Cerebellar nuclear complex (tissue), 1 donor: Measurements from ENCODE around the gene FAM89B.
A peak's percentile ranks its signal among the peaks of the same experiment; 100 is the strongest.

ENCODE experiments used
- DNase-seq, 2 experiments: peaks; one replicate each; lab custom pipeline; 2025; lab: John Stamatoyannopoulos, UW

Gene FAM89B

GRCh38 chr11:65588199-65589054 is 16.1 kb downstream of the FAM89B start:
- DNase-seq, result no peak

GRCh38 chr11:65589444-65590239 is 17.3 kb downstream of the FAM89B start:
- DNase-seq, result no peak

DNA sequence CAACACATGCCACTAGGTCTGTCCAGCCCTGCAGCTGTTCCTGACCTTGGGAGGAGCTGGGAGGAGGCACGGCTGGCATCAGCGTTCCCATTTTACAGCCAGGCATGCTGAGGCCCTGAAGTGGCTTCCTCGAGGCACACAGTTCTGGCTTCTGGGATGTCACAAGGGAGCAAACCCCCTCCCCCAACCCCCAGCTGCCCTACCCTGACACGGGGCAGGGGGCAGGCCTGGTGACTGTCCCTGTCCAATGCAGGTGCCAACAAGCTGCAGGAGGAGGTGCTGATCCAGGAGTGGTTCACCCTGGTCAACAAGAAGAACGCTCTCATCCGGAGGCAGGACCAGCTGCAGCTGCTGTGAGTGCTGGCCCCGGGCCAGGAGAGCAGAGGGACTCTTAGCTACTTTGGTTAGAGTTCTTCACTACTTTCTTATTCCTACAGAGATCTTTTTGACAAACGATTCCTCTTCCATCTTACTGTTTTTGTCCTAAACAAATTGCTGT is 18.0 kb downstream of the FAM89B start:
- no peak for DNase-seq

DNA sequence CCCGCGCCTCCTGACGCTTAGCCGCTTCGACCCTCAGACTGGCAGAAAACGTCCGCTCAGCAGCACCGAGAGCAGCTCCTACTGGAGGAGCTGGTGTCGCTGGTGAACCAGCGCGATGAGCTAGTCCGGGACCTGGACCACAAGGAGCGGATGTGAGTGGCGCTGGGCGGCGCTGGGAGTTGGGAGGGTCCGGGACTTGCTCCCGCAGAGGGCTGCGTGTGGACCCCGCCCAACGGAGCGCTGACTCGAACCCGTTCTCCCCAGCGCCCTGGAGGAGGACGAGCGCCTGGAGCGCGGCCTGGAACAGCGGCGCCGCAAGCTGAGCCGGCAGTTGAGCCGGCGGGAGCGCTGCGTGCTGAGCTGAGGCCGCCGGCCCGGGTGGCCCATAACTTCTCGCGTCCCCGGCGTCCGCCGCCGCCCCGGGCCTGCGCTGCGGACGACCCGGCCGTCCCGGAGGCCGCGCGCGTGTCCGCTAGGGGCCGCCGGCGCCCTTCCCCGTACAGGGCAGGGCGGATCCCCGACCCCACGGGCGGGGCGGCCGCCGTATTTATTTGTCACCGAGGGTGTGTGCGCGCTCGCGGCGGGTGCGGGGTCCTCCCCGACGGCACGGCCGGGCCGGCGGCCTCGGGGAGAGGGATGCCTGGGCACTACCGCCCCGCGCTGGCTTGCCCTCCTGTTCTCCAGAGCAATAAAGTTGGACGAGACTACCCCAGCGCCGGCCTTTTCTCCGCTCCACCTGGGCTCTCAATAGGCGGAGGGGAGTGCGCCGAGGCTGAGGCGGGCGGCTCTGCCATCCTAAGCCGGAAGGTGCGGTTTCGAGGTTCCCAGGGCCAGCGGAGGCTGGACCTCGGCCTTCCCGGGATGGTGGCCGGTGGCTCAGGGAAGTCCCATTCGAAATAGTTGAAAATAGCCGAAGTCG is 19.9 kb downstream of the FAM89B start:
- no peak for DNase-seq

GRCh38 chr11:65592858-65593517 is 20.6 kb downstream of the FAM89B start:
- no peak for DNase-seq

DNA sequence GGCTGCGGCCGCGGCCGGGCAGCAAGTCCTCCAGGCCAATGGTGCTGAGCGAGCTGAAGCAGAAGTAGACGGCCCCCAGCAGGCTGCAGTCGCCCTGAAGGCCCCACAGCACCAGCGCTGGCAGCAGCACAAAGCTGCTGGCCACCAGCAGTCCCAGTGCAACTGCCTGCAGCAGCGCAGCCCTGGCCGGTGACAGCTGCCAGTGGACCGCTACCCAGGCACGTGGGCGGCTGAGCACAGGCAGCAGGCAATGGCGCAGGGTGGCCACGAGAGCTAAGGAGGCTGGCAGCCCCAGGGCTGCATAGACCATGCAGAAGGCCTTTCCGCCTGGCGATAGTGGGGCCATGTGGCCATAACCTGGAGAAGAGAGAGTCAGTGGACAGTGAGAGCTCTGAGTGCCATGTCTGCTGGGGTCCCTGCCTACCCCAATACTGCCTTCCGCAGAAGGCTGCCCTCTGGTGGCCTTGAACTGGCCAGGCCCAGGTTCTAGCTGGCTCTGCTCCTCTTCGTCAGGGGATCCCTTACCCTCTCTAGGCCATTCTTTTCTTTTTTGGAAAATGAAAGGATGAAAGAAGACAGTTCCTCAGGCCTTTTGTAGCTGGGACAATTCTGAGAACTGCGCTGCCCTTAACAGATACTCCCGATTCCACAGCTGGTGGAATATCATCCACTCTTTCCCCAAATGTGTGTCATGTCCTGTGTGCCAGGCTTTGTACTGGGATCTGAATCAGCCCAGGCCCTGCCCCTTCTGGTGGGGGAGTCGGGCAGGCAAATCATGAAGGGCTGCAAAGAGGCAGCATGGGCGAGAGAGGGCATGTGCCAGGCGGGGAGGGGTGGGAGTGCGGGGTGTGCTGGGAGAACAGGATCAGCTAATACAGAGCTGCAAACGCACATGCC is 21.4 kb downstream of the FAM89B start:
- no peak for DNase-seq

DNA sequence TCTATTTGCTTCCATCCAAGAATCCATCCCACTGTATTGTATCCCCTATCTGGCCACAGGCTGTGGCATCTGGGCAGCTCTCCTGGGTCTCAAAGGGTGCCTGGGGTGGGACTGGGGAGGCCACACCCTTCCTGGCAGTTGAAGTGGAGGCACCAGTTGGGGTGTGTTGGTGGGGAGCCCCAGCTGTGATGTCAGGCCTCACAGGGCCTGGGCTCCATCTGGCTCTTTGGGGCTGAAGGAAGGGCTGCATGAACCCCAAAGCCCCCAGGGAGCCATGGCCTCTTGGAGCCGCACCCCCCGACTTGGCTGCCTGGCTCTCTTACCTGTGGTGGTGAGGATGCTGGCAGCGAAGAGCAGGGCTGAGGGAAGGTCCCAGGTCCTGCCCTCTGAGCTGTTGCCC is 22.8 kb downstream of the FAM89B start:
- DNase-seq, result no peak

- no peak for DNase-seq
Measured at GRCh38 chr11:65595543-65596281, 23.4 kb downstream of the FAM89B start, which contains the start of gene KCNK7. KCNK7 (minus strand) TSS chr11:65595800; CDS start chr11:65595772, 28 bp downstream.

GRCh38 chr11:65596520-65596919 is 24.2 kb downstream of the FAM89B start:
- no peak for DNase-seq

- DNase-seq, result no peak
Measured at GRCh38 chr11:65598258-65598699, 25.9 kb downstream of the FAM89B start.

DNA sequence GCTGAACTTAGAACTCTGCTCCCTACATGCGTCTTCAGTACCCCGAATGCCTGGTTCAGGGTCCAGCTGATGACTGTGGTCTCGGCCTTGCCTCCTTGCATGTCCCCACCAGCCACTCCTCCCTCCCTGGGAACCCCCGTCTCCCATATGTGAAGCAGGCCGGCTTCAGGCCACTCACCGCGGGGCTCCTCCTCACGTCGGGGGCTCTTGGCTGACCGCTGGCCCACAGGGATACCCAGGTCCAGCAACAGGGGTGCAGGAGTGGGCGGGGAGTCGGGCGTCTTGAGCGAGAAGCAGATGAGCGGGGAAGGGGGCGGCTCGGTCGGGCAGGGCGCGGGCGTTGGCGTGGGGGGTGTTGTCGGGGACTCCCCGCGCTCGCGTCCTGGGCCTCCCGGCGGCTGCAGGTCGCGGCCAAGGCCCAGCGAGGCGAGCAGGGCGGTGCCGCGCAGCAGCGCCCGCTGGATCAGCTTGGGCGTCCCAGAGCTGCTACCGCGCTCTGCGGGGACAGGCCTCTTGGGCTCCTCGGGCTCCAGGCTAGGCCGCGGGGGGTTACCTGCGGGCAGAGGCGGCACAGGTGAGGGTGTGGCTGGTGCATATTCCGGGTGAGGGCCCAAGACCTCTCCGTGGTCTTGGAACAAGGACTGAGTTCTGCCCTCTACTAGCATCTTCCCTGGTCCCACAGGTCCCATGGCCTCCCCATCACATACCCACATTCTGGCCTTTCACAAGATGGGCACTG is 27.0 kb downstream of the FAM89B start:
- DNase-seq, result no peak

GRCh38 chr11:65599955-65600246 is 27.6 kb downstream of the FAM89B start:
- DNase-seq, result no peak

GRCh38 chr11:65604258-65604657 is 31.9 kb downstream of the FAM89B start:
- DNase-seq, result no peak

DNA sequence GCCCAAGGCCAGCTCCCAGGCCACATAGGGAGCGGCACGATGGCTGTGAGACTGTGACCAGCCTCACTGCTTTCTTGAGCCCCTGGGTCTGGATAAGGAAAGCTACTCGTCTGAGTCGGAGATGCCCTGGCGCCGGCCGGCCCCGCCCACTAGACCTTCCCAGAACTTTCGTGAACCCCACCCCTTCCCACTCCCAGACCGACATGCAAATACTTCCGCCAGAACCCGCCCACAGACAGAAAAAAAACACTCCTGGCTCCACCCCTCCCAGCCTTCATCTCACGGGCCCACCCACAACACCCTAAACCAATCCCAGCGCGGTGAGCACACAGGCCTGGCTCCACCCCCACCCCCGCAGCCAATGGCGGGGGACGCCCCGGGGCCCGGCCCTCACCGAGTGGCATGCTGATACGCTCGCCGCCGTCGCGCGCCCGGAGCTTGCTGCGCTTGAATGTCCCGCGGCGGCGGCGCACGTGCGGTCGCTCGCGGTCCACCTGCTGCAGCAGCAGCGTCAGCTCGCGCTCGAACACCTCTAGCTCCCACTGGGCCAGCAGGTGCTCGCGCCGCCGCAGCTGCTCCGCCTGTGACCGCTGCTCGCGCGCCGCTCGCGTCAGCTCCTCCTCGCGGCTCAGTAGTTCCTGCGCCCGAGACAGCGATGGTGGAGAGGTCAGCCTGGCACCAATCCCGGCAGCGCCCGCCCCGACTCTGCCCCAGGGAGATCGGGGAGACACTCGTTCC is 34.7 kb downstream of the FAM89B start:
- DNase-seq, result peak; percentile 68 to 95

DNA sequence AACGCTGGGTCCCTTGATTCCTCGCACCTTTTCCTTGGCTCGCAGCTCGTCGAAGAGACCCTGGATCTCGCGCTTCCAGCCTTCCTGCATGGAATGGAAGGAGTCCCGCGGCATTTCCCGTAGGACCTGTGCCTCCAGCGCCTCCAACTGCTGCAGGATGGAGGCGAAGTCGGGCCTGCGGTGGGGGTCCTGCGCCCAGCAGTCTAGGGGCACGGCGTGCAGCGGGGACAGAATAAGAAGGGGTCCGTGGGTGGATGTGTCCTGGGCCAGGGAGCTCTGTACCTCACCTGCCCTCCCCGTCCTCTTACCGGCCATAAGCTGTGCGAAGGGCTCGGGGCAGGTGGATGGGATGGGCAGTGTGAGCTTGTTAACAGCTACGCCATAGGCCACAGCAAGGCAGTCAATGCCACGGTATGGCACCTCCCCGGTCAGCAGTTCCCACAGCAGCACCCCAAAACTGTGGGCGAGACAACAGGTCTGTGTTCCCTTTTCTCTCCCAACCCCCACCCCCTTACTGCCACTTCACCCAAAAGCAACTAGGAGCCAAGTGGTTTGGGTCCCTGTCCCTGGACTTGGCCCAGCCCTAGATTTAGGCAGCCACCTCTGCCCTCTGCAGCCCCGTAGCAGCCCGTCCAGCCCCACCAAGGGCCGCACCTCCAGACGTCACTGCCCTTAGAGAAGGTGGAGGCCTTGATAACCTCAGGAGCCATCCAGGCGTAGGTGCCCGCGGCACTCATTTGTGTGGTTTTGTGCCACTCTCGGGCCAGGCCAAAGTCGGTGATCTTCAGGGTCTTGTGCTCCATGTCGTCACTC is 35.5 kb downstream of the FAM89B start:
- DNase-seq, result no peak

- no peak for DNase-seq
Measured at GRCh38 chr11:65609229-65609628, 36.9 kb downstream of the FAM89B start.

- no peak for DNase-seq
Measured at GRCh38 chr11:65609665-65610064, 37.3 kb downstream of the FAM89B start.
